MM.1S (cell line): ENCODE results near the gene COL28A1.

Source experiments
- DNase-seq: peaks from one replicate; pipeline ENCODE4 v3.0.0-alpha.2; 2015
- H2AFZ ChIP-seq: fragments of 300-600 bp; sonication (generic); 2 replicates; pipeline ENCODE4 v1.6.0; 2016; ENCODE audit warnings: antibody characterized with exemption, low read length
- H3F3A ChIP-seq: fragments of 300-600 bp; sonication (generic); 2 replicates; pipeline ENCODE4 v1.6.1; 2016; ENCODE audit warnings: mild to moderate bottlenecking, antibody characterized with exemption, low read length, moderate library complexity, mixed read lengths; ENCODE audit not compliant: insufficient read depth
- H3K27ac ChIP-seq: fragments of 300-600 bp; sonication (generic); 2 replicates; pipeline ENCODE4 v1.5.1; 2016; ENCODE audit warnings: mild to moderate bottlenecking, low read length
- H3K27me3 ChIP-seq: fragments of 300-600 bp; sonication (generic); replicated peaks from 2 replicates; pipeline ENCODE4 v1.6.0; 2016; ENCODE audit warnings: low read length; ENCODE audit not compliant: insufficient read depth
- H3K36me3 ChIP-seq: fragments of 300-600 bp; sonication (generic); replicated peaks from 2 replicates; pipeline ENCODE4 v1.6.1; 2016; ENCODE audit warnings: mild to moderate bottlenecking, low read length, mixed read lengths; ENCODE audit not compliant: insufficient read depth
- H3K4me1 ChIP-seq: fragments of 300-600 bp; sonication (generic); 2 replicates; pipeline ENCODE4 v1.6.1; 2016; ENCODE audit warnings: low read length, mixed read lengths
- H3K4me2 ChIP-seq: fragments of 300-600 bp; sonication (generic); 2 replicates; pipeline ENCODE4 v1.6.0; 2016; ENCODE audit warnings: low read depth, low read length
- H3K4me3 ChIP-seq: fragments of 300-600 bp; sonication (generic); 2 replicates; pipeline ENCODE4 v1.5.1; 2016; ENCODE audit warnings: low read length, mixed read lengths
- H3K79me2 ChIP-seq: fragments of 300-600 bp; sonication (generic); 2 replicates; pipeline ENCODE4 v1.6.1; 2016; ENCODE audit warnings: mixed run types, low read length, mixed read lengths
- H3K9ac ChIP-seq: fragments of 300-600 bp; sonication (generic); 2 replicates; pipeline ENCODE4 v1.6.1; 2016; ENCODE audit warnings: low read length, mixed read lengths
- H3K9me2 ChIP-seq: fragments of 300-600 bp; sonication (generic); replicated peaks from 2 replicates; pipeline ENCODE4 v1.6.1; 2016; ENCODE audit warnings: mild to moderate bottlenecking, low read length, mixed read lengths; ENCODE audit not compliant: insufficient read depth
- H3K9me3 ChIP-seq: fragments of 300-600 bp; sonication (generic); replicated peaks from 2 replicates; pipeline ENCODE4 v1.6.1; 2016; ENCODE audit warnings: mild to moderate bottlenecking, low read length, mixed read lengths; ENCODE audit not compliant: insufficient read depth
- H4K20me1 ChIP-seq: fragments of 300-600 bp; sonication (generic); 2 replicates; pipeline ENCODE4 v1.6.1; 2016; ENCODE audit warnings: mild to moderate bottlenecking, low read length, moderate library complexity, mixed read lengths; ENCODE audit not compliant: insufficient read depth
- EZH2 ChIP-seq: fragments of 300-600 bp; sonication (generic); optimal IDR thresholded peaks from 2 replicates; pipeline ENCODE3; 2017; ENCODE audit warnings: low read depth, mild to moderate bottlenecking, antibody characterized with exemption, low read length, mixed read lengths
- EZH2phosphoT487 ChIP-seq: fragments of 300-600 bp; sonication (generic); IDR thresholded peaks from 2 replicates; pipeline ENCODE4 v1.6.1; 2018; ENCODE audit warnings: antibody characterized with exemption, low read length
- TF ChIP-seq, protein P1 (sequence below): fragments of 300-600 bp; sonication (generic); IDR thresholded peaks from 2 replicates; pipeline ENCODE4 v1.5.1; 2016; ENCODE audit warnings: antibody characterized with exemption, low read length, mixed read lengths

The COL28A1 gene

DNA sequence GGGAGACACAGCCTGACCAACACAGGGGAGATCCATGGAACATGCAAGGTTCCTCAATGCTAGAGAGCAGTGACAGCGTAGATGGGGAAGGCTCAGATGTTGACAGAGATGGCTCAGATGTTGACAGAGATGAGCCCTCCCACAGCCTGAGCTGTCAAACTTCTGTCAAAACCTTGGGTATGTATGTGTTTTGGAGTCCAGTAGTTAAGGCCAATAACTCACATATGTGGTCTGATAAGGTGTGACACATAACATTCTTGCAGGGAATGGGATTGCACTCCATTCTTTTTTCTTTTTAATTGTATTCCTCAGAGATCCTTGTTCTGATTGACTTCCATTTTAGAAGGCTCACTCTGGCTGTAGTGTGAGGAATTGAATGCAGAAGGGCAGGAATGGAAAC is 217.1 kb downstream of the COL28A1 start:
- no peak overlapping the region for H3K27ac ChIP-seq
- no peaks in the 10 kb centered on the region for H3F3A ChIP-seq
- H2AFZ ChIP-seq, result no peak overlapping the region
- no peaks in the 10 kb centered on the region for H3K36me3 ChIP-seq
- no peaks in the 10 kb centered on the region for H3K79me2 ChIP-seq
- no peaks in the 10 kb centered on the region for H3K4me1 ChIP-seq
- H3K9me2 ChIP-seq, result no peaks in the 10 kb centered on the region
- H3K4me3 ChIP-seq, result no peak overlapping the region
- no peak overlapping the region for H3K9ac ChIP-seq
- no peak overlapping the region for H3K4me2 ChIP-seq
- no peak for TF ChIP-seq EZH2
- TF ChIP-seq, protein P1, sequence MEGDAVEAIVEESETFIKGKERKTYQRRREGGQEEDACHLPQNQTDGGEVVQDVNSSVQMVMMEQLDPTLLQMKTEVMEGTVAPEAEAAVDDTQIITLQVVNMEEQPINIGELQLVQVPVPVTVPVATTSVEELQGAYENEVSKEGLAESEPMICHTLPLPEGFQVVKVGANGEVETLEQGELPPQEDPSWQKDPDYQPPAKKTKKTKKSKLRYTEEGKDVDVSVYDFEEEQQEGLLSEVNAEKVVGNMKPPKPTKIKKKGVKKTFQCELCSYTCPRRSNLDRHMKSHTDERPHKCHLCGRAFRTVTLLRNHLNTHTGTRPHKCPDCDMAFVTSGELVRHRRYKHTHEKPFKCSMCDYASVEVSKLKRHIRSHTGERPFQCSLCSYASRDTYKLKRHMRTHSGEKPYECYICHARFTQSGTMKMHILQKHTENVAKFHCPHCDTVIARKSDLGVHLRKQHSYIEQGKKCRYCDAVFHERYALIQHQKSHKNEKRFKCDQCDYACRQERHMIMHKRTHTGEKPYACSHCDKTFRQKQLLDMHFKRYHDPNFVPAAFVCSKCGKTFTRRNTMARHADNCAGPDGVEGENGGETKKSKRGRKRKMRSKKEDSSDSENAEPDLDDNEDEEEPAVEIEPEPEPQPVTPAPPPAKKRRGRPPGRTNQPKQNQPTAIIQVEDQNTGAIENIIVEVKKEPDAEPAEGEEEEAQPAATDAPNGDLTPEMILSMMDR, result no peak
- TF ChIP-seq EZH2phosphoT487, result no peak
- no peak for DNase-seq
- H4K20me1 ChIP-seq, result no peaks in the 10 kb centered on the region
- no peaks in the 10 kb centered on the region for H3K9me3 ChIP-seq
- no peaks in the 10 kb centered on the region for H3K27me3 ChIP-seq

DNA sequence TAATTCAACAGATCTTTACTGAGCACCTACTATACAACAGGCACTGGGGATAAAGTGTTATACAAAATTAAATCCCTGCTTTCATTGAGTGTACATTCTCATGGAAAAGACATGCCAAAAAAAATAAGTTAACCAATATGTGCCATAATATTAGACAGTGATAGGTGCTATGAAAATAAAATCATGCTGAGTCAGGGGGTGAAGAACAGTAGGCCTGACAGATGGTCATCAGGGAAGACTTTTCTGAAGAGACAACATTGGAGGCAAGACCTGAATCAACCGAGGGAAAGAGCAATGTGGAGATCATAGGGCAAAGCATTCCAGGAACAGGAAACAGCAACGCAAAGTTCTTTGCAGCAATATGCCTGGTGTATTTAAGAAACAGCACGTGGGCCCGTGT is 217.8 kb downstream of the COL28A1 start:
- TF ChIP-seq EZH2phosphoT487, result no peak
- no peaks in the 10 kb centered on the region for H3K9me3 ChIP-seq

DNA sequence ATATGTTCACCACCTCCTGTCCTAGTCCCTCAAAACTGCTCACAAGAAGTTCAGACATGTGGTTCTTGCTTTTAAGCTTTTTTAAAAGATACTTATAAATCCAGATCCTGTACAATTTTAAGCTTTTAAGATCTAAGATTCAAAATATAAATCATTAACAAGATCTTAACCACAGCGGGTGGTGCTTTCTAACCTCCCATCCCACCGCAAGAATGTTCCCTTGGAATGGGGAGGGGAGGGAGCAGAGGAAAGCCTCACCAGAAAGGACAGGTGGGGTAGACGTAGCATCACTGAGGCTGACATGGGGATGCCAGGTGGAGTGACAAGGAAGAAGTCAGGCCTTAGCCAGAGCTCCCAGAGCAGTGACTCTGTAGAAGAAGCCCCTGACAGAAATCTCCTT is 219.8 kb downstream of the COL28A1 start:
- Histone ChIP-seq H3K36me3 (no peaks in the 10 kb centered on the region), H4K20me1 (no peaks in the 10 kb centered on the region), H2AFZ (no peak overlapping the region), H3K4me1 (no peaks in the 10 kb centered on the region), H3K9ac (no peak overlapping the region), H3K4me3 (no peak overlapping the region), H3F3A (no peaks in the 10 kb centered on the region), H3K27ac (no peak overlapping the region), H3K79me2 (no peaks in the 10 kb centered on the region), H3K9me2 (no peaks in the 10 kb centered on the region), H3K4me2 (no peak overlapping the region), H3K9me3 (no peaks in the 10 kb centered on the region), H3K27me3 (no peaks in the 10 kb centered on the region)
- no peak for DNase-seq
- TF ChIP-seq EZH2phosphoT487 (no peak), EZH2 (no peak)
- TF ChIP-seq, protein P1, result no peak

More for the DNA sequence above, 217.8 kb downstream of the COL28A1 start:
- Histone ChIP-seq H3K4me1 (no peaks in the 10 kb centered on the region), H3K4me3 (no peak overlapping the region), H3K9me2 (no peaks in the 10 kb centered on the region), H3K4me2 (no peak overlapping the region), H3K9ac (no peak overlapping the region), H2AFZ (no peak overlapping the region), H3K27ac (no peak overlapping the region), H3K79me2 (no peaks in the 10 kb centered on the region), H4K20me1 (no peaks in the 10 kb centered on the region), H3F3A (no peaks in the 10 kb centered on the region), H3K27me3 (no peaks in the 10 kb centered on the region), H3K36me3 (no peaks in the 10 kb centered on the region)
- DNase-seq, result no peak

DNA sequence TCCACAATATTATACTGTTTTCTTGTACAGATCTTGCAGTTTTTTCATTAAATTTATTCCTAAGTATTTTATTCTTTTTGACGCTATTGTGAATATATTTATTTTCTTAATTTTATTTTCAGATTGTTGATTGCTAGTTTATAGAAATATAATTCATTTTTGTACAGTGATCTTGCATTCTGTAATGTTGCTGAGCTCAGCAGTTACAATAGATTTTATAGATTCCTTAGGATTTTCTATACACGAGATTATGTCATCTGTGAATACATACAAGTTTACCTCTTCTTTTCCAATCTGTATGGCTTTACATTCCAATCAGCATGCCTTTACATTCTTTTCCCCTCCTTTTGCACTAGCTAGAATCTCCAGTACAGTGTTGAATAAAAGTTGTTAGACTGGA is 223.3 kb downstream of the COL28A1 start:
- no peaks in the 10 kb centered on the region for H3K9me3 ChIP-seq
- no peak overlapping the region for H3K4me3 ChIP-seq
- no peaks in the 10 kb centered on the region for H3K36me3 ChIP-seq
- H3K4me1 ChIP-seq, result no peaks in the 10 kb centered on the region
- no peak overlapping the region for H2AFZ ChIP-seq
- H3K9me2 ChIP-seq, result no peaks in the 10 kb centered on the region
- H3K27me3 ChIP-seq, result no peaks in the 10 kb centered on the region
- H3K79me2 ChIP-seq, result no peaks in the 10 kb centered on the region
- H3K27ac ChIP-seq, result no peak overlapping the region
- TF ChIP-seq, protein P1, result no peak
- TF ChIP-seq EZH2phosphoT487 (no peak), EZH2 (no peak)
- H4K20me1 ChIP-seq, result no peaks in the 10 kb centered on the region
- H3K9ac ChIP-seq, result no peak overlapping the region
- DNase-seq, result no peak
- H3K4me2 ChIP-seq, result no peak overlapping the region
- H3F3A ChIP-seq, result no peaks in the 10 kb centered on the region
